NB4 (cell line): ENCODE results near the gene EFCAB9.

Experiments
- DNase-seq: peaks from one replicate; pipeline ENCODE4 v3.0.0; 2010; ENCODE audit warnings: low read depth
- H3K4me3 ChIP-seq: one replicate; pipeline ENCODE4 v1.5.1; 2011; ENCODE audit warnings: mild to moderate bottlenecking, low read depth, low read length, moderate library complexity
- MYC ChIP-seq: IDR thresholded peaks from 2 replicates; pipeline ENCODE4 v1.6.1; 2011; ENCODE audit warnings: low read depth, low read length
- POLR2A ChIP-seq: IDR thresholded peaks from 2 replicates; pipeline ENCODE4 v1.6.1; 2011; ENCODE audit warnings: mild to moderate bottlenecking; ENCODE audit not compliant: insufficient read length; ENCODE audit errors: extremely low read depth
- TF ChIP-seq, protein P1 (sequence below): IDR thresholded peaks from one replicate; pipeline ENCODE4 v1.5.1; 2012; ENCODE audit warnings: low read depth, low read length
- TF ChIP-seq, protein P2 (sequence below): IDR thresholded peaks from 2 replicates; pipeline ENCODE4 v1.6.1; 2011; ENCODE audit warnings: low read depth, low read length

EFCAB9 gene

DNA sequence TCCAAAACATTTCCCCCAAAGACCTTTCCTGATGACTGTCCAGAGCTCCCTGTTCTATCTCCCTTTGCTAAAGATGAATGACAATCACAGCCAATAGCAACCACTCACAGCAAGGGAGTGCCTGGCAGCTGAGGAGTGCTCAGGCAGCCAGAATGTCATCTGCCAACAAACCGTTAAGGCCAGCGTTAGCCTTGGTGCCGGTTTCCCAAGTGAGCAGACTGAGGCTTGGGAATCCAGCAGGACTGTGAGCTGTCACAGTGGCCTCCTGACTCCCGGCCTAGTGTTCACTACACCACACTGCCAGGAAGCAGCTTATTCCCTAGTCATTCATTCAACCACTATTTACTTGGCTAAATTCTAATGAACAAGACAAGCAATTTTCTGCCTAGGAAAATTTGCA lies 30.6 kb upstream of the EFCAB9 start:
- TF ChIP-seq POLR2A, result no peak
- TF ChIP-seq, protein P1, sequence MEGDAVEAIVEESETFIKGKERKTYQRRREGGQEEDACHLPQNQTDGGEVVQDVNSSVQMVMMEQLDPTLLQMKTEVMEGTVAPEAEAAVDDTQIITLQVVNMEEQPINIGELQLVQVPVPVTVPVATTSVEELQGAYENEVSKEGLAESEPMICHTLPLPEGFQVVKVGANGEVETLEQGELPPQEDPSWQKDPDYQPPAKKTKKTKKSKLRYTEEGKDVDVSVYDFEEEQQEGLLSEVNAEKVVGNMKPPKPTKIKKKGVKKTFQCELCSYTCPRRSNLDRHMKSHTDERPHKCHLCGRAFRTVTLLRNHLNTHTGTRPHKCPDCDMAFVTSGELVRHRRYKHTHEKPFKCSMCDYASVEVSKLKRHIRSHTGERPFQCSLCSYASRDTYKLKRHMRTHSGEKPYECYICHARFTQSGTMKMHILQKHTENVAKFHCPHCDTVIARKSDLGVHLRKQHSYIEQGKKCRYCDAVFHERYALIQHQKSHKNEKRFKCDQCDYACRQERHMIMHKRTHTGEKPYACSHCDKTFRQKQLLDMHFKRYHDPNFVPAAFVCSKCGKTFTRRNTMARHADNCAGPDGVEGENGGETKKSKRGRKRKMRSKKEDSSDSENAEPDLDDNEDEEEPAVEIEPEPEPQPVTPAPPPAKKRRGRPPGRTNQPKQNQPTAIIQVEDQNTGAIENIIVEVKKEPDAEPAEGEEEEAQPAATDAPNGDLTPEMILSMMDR, result no peak
- TF ChIP-seq MYC, result no peak
- TF ChIP-seq, protein P2, sequence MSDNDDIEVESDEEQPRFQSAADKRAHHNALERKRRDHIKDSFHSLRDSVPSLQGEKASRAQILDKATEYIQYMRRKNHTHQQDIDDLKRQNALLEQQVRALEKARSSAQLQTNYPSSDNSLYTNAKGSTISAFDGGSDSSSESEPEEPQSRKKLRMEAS, result no peak
- no peak overlapping the region for H3K4me3 ChIP-seq
- no peak for DNase-seq

DNA sequence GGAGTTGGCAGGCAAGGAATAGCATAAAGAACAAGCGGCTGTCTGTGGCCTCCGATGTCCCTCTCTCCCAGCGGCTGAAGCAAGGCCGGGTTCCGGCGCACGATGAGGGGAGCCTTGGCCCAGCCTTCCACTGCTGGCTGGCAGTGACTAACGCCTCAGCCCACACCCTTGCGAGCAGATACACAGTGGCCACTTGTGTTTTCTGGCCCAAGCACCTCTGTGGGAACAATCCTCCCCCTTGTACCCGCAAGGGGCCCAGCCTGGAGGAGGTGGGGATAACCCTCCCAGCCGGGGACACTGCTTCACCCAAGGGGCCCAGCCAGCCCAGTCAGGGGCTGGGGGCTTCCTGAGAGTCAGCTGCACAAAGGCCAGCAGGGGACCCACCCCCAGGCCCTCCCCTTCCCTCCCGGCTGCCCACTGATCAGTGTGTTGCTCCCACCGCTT lies 29.2 kb upstream of the EFCAB9 start:
- TF ChIP-seq MYC (no peak), POLR2A (no peak)
- TF ChIP-seq, protein P1, result no peak
- TF ChIP-seq, protein P2, result no peak
- H3K4me3 ChIP-seq, result no peak overlapping the region
- no peak for DNase-seq

DNA sequence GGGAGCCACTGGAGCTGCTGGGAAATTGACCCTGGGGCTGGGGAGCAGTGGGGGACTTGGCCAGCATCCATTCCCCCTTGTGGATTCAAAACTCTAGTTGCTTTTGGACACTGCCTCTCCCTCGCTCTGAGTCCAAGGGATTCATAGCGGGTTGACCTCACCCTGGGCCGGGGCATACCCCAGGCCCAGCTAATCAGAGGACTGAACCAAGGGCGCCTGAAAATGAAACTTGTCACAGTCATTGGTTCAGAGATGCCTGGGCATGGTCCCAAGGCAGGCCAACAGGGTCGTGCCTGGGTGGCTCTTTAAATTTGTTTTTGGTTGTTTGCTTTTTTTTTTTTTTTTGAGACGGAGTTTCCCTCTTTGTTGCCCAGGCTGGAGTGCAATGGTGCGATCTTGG lies 28.5 kb upstream of the EFCAB9 start:
- TF ChIP-seq, protein P1, result no peak
- no peak for TF ChIP-seq MYC
- TF ChIP-seq, protein P2, result no peak
- TF ChIP-seq POLR2A, result no peak
- H3K4me3 ChIP-seq, result no peak overlapping the region
- DNase-seq, result no peak

DNA sequence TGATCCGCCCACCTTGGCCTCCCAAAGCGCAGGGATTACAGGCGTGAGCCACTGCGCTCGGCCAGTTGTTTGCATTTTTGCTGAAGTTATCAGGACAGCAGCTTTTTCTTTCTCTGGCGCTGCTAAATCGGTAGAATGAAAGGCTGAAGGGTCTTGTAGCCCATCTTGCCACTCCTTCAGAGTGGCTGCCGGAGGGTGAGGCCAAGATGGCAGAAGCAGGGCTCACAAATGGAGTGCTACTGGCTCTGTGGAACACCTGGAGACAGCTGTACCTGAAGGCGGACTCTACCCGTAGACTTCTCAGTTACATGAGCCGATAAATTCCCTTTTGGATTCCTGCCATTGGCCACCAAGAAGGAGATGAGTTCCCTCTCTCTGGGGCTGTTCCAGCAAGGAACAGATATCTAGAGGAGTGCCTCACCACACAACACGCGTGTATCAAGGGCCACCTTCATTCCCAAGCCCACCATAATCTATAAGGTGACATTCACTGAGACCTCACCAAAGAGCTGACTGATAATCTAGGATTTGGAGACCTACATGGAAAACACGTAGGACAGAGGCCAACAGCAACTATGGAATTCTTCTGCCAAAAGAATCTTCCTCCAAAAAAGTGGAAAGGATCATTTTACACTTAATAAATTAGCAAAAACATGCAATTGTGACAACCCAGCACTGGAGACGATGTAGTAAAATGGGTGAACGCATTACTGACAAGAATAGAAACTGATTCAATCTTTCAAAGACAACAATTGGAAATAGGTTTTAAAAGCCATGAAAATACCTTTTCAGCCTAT lies 27.7 kb upstream of the EFCAB9 start:
- no peak for DNase-seq
- TF ChIP-seq, protein P1, result no peak
- TF ChIP-seq POLR2A, result no peak
- TF ChIP-seq MYC, result no peak
- TF ChIP-seq, protein P2, result no peak
- no peak overlapping the region for H3K4me3 ChIP-seq

DNA sequence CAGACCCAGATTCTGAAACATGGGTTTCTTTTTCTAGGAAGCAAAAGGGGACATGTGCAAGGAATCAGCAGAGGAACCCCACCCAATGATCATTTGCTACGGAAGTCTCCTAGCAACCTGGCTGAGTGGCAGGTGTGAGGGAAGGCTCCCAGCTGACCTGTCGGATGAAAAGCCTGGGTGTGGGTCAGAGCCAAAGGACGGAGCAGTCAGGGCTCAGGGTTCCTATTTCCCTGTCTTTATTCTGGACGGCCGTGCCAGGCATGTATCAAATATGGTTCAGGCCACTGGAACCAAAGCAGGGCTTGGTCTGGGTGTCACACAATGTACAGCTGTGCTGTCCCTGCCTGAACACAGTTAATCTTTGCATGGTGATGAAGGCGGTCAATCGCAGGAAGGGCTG lies 26.1 kb upstream of the EFCAB9 start:
- no peak for DNase-seq

More for the DNA sequence above, 26.1 kb upstream of the EFCAB9 start:
- TF ChIP-seq MYC (no peak), POLR2A (no peak)
- TF ChIP-seq, protein P2, result no peak
- TF ChIP-seq, protein P1, result no peak
- no peak overlapping the region for H3K4me3 ChIP-seq
